ENCODE measurements around the gene ANAPC5.
"Not testable (repeated sequence)": the region's sequence is repeated elsewhere in the genome, so short reads cannot be mapped to it uniquely, and the experiment has no call there.

DNA sequence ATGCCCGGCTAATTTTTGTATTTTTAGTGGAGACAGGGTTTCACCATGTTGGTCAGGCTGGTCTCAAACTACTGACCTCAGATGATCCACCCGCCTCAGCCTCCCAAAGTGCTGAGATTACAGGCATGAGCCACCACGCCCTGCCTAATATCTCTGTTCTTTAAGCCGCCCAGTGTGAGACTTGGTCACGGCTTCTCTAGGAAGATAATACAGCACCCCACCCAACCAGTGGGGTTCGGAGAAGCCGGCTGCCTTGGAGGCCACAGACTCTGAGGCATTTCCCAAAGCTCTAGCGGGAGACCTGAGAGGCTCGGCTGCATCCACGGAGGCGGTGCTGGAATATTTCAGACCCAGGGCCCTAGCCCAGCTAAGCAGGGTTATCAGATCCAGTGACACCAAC lies 69.3 kb downstream of the ANAPC5 start:
- TF ChIP-seq, protein P1, sequence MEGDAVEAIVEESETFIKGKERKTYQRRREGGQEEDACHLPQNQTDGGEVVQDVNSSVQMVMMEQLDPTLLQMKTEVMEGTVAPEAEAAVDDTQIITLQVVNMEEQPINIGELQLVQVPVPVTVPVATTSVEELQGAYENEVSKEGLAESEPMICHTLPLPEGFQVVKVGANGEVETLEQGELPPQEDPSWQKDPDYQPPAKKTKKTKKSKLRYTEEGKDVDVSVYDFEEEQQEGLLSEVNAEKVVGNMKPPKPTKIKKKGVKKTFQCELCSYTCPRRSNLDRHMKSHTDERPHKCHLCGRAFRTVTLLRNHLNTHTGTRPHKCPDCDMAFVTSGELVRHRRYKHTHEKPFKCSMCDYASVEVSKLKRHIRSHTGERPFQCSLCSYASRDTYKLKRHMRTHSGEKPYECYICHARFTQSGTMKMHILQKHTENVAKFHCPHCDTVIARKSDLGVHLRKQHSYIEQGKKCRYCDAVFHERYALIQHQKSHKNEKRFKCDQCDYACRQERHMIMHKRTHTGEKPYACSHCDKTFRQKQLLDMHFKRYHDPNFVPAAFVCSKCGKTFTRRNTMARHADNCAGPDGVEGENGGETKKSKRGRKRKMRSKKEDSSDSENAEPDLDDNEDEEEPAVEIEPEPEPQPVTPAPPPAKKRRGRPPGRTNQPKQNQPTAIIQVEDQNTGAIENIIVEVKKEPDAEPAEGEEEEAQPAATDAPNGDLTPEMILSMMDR (IDR thresholded peaks at IDR 0.05), result not testable (repeated sequence)
- TF ChIP-seq POLR2A (IDR thresholded peaks at IDR 0.05), result not testable (repeated sequence)

All from esophagus squamous epithelium (tissue), 4 donors.